ENCODE results near the gene TOP3B. TPM values are rescaled to one million over a fixed set of nuclear protein-coding genes. Genes with fewer than 3 reads are reported as not detected.

TOP3B gene
- total RNA-seq, 1 donor from 2014 or later, result 27.9 TPM

DNA sequence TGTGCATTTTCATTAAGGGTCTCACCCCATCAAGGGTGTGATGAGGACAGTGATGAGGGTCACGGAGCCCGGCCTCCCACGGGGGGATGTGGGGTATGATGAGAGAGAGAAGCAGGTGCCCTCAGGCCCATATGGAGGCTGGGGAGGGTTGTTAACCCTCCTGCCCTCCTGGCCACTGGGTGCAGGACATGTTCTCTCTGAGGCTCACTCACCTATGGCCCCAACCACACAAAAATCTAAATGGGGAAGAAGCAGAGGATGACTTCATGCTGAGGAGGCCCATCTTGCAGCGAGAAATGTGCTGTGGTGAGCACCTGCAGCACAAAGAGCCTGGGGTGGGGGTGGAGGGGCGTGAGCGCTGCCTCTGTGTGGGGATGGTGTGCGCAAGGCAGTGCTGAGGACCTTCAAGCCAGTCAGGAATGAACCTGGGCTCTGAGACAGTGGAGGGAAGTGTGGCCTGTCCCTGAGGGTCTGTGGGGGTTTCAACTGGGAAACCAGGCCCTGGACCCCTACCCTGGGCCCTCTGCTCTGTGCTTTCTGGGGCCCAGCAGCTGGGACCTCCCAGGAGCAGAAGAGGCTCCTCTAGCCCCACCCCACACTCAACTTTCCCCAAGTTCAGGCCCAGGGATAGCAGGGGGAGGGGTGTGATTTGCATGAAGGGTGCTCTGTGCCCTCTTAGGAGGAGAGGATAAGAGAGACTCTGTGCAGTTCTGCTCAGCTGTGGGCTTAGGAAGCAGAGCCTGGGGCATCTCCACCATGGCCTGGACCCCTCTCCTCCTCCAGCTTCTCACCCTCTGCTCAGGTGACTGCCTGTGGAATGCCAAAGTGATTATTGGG, 43.0 kb upstream of the TOP3B start:
- no peak for DNase-seq (ENCODE audit: low read depth)
- Histone ChIP-seq H3K27me3 (ENCODE audit: control insufficient read depth, insufficient read depth, low read length) (no peaks in the 10 kb centered on the region), H3K4me3 (ENCODE audit: low read depth, low read length) (no peak overlapping the region), H3K36me3 (ENCODE audit: control insufficient read depth, insufficient read depth, low read length) (no peaks in the 10 kb centered on the region)
- FAIRE-seq, result no peak
- TF ChIP-seq, protein P1, sequence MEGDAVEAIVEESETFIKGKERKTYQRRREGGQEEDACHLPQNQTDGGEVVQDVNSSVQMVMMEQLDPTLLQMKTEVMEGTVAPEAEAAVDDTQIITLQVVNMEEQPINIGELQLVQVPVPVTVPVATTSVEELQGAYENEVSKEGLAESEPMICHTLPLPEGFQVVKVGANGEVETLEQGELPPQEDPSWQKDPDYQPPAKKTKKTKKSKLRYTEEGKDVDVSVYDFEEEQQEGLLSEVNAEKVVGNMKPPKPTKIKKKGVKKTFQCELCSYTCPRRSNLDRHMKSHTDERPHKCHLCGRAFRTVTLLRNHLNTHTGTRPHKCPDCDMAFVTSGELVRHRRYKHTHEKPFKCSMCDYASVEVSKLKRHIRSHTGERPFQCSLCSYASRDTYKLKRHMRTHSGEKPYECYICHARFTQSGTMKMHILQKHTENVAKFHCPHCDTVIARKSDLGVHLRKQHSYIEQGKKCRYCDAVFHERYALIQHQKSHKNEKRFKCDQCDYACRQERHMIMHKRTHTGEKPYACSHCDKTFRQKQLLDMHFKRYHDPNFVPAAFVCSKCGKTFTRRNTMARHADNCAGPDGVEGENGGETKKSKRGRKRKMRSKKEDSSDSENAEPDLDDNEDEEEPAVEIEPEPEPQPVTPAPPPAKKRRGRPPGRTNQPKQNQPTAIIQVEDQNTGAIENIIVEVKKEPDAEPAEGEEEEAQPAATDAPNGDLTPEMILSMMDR (IDR thresholded peaks at IDR 0.05; ENCODE audit: insufficient read depth, low read length, severe bottlenecking), result no peak

DNA sequence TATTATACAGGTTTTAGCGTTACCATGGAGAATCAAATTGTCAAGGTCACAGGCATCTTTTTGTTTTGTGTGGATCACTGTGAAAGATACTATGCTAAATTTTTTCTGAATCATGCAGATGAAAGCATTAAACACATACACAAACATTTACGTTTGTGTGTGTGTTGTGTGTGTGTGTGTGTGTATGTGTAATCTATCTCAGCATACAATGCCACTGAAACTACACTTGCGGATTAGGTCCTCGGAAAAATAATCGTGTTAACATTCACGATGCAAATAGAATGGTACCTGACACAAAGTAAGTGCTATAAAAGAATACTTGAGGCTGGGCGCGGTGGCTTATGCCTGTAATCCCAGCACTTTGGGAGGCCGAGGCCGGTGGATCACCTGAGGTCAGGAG, 41.9 kb upstream of the TOP3B start:
- FAIRE-seq, result no peak
- DNase-seq (ENCODE audit: low read depth), result no peak
- TF ChIP-seq, protein P1 (IDR thresholded peaks at IDR 0.05; ENCODE audit: insufficient read depth, low read length, severe bottlenecking), result no peak
- Histone ChIP-seq H3K4me3 (ENCODE audit: low read depth, low read length) (no peak overlapping the region), H3K27me3 (ENCODE audit: control insufficient read depth, insufficient read depth, low read length) (no peaks in the 10 kb centered on the region), H3K36me3 (ENCODE audit: control insufficient read depth, insufficient read depth, low read length) (no peaks in the 10 kb centered on the region)

DNA sequence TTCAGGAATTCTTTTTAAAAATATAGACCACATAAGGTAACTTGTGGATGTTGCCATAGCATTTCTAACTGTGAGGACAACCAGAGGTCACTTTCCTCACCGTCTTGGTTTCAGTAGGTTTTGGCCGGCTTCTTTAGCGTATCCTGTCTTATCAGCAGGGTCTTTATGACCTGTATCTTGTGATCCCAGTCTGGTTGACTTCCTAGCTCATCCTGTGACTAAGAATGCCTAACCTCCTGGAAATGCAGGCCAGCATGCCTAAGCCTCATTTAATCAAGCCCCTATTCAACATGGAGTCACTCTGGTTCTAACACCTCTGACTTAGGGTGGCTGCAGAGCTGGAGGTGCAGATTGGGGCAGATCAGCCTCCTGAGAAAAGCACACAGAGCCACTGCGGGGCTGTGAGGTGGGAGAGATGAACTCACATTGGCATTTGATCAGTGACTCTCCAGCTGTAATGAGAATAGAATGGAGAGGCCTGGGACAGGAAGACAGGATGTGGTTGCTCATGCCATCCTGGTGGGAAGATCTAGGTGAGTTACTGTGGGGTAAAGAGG, 41.1 kb upstream of the TOP3B start:
- FAIRE-seq, result peak; percentile 72
- TF ChIP-seq, protein P1 (IDR thresholded peaks at IDR 0.05; ENCODE audit: insufficient read depth, low read length, severe bottlenecking), result no peak
- H3K27me3 ChIP-seq (ENCODE audit: control insufficient read depth, insufficient read depth, low read length), result no peaks in the 10 kb centered on the region
- H3K4me3 ChIP-seq (ENCODE audit: low read depth, low read length), result no peak overlapping the region
- no peaks in the 10 kb centered on the region for H3K36me3 ChIP-seq (ENCODE audit: control insufficient read depth, insufficient read depth, low read length)
- DNase-seq (ENCODE audit: low read depth), result no peak

DNA sequence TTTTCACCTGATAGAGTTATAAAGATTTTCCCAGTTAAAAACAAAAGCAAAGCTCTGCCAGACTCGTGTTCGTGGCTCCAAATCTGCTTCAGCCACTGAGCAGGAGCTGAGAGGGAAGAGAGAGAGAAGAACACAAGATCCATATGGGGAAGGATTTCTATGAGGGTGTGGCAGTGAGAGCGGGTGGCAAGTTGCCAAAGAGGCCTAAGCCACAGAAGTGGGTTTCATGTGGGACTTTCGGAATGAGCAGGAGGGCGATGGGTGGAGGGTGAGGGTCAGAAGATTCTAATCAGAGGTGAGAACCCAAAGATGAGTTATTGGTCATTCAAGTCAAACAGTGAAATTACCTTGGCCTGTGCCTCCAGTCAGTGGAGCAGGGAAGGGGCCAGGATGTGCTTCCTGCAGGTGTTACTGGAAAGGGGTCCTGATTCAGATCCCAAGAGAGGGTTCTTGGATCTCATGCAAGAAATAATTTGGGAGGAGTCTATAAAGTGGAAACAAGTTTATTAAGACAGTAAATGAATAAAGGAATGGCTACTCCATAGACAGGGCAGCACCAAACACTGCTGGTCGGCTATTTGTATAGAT, 40.5 kb upstream of the TOP3B start:
- Histone ChIP-seq H3K36me3 (ENCODE audit: control insufficient read depth, insufficient read depth, low read length) (no peaks in the 10 kb centered on the region), H3K4me3 (ENCODE audit: low read depth, low read length) (no peak overlapping the region), H3K27me3 (ENCODE audit: control insufficient read depth, insufficient read depth, low read length) (no peaks in the 10 kb centered on the region)
- no peak for FAIRE-seq
- TF ChIP-seq, protein P1 (IDR thresholded peaks at IDR 0.05; ENCODE audit: insufficient read depth, low read length, severe bottlenecking), result no peak
- DNase-seq (ENCODE audit: low read depth), result no peak

DNA sequence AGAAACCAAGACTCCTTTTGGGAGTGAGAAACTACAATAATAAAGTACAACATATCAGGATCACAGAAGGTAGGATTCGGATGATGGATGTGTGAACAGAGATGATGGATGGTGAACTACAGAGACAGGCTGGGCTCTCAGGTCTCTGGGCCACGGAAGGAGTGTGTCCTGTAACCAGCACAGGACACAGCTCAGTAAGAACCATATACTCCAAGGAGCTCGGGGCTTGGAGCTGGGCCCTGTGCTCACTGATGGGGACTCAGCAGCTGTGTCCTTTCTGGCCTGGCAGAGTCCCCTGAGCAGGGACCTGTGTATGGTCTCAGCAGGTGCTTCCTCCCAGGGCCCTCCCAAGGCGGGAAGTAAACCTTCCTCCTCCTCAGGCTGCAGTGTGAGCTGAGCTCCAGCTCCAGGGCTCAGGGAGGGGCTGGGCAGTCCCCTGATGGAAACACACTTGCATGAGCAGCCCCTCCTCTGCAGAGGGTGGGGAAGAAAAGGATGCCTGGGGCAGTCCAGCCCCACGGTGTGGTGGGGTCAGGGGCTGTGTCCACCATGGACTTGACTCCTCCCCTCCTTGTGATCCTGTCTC, 39.8 kb upstream of the TOP3B start:
- FAIRE-seq, result peak; percentile 60
- no peak overlapping the region for H3K4me3 ChIP-seq (ENCODE audit: low read depth, low read length)
- DNase-seq (ENCODE audit: low read depth), result no peak
- TF ChIP-seq, protein P1 (IDR thresholded peaks at IDR 0.05; ENCODE audit: insufficient read depth, low read length, severe bottlenecking), result no peak
- no peaks in the 10 kb centered on the region for H3K27me3 ChIP-seq (ENCODE audit: control insufficient read depth, insufficient read depth, low read length)
- H3K36me3 ChIP-seq (ENCODE audit: control insufficient read depth, insufficient read depth, low read length), result no peaks in the 10 kb centered on the region

Measured in bronchial epithelial cell (primary cell).